Endothelial cell (in vitro differentiated cells): ENCODE measurements around the gene NXN. TPM values are rescaled to one million over a fixed set of nuclear protein-coding genes. Genes with fewer than 3 reads are reported as not detected.
"Not testable (repeated sequence)": the region's sequence is repeated elsewhere in the genome, so short reads cannot be mapped to it uniquely, and the experiment has no call there.

Experiments
- DNase-seq: peaks from one replicate; pipeline ENCODE4 v3.0.0; 2021; ENCODE audit warnings: low spot score
- H3K27ac Mint-ChIP-seq: one replicate; pipeline ENCODE4 v1.8.0; 2021; ENCODE audit warnings: mixed read lengths, inconsistent platforms; ENCODE audit not compliant: unreplicated experiment
- H3K27me3 Mint-ChIP-seq: one replicate; pipeline ENCODE4 v1.8.0; 2021; ENCODE audit warnings: mild to moderate bottlenecking, moderate library complexity, mixed read lengths, inconsistent platforms; ENCODE audit not compliant: unreplicated experiment
- H3K36me3 Mint-ChIP-seq: one replicate; pipeline ENCODE4 v1.8.0; 2021; ENCODE audit warnings: mild to moderate bottlenecking, low read depth, mixed read lengths, inconsistent platforms; ENCODE audit not compliant: unreplicated experiment
- H3K4me1 Mint-ChIP-seq: one replicate; pipeline ENCODE4 v1.8.0; 2021; ENCODE audit warnings: mild to moderate bottlenecking, mixed read lengths, inconsistent platforms; ENCODE audit not compliant: unreplicated experiment
- H3K4me3 Mint-ChIP-seq: one replicate; pipeline ENCODE4 v1.8.0; 2021; ENCODE audit warnings: mild to moderate bottlenecking, mixed read lengths, inconsistent platforms; ENCODE audit not compliant: unreplicated experiment
- H3K9me3 Mint-ChIP-seq: one replicate; pipeline ENCODE4 v1.8.0; 2021; ENCODE audit warnings: mixed read lengths, inconsistent platforms; ENCODE audit not compliant: unreplicated experiment
- CTCF ChIP-seq: fragments of 200-600 bp; sonication (generic); IDR thresholded peaks from one replicate; pipeline ENCODE4 v1.5.0; 2021; ENCODE audit warnings: antibody characterized with exemption; ENCODE audit not compliant: unreplicated experiment
- total RNA-seq: library from RNA; stranded (reverse); fragmentation: NEBNext Ultra II Directional; extraction: Animal tissue kit (Norgen Biotek cat#: 25700); gene quantifications from one replicate; pipeline ENCODE4 v1.2.1, GENCODE V29; 2021; ENCODE audit not compliant: unreplicated experiment

NXN gene
- total RNA-seq, 1 donor from 2014 or later: 53.9 TPM

GRCh38 chr17:909642-910323 is 69.8 kb downstream of the NXN start:
- Mint-ChIP-seq H3K36me3 (peaks cover 6% of the 10 kb centered on the region), H3K4me1 (peaks cover 9% of the 10 kb centered on the region), H3K9me3 (no peaks in the 10 kb centered on the region), H3K27me3 (peaks cover 3% of the 10 kb centered on the region), H3K27ac (no peak overlapping the region), H3K4me3 (no peak overlapping the region)
- DNase-seq: no peak
- no peak for TF ChIP-seq CTCF

GRCh38 chr17:907725-908124 is 71.9 kb downstream of the NXN start:
- H3K4me3 Mint-ChIP-seq: no peak overlapping the region
- no peak overlapping the region for H3K27ac Mint-ChIP-seq
- H3K9me3 Mint-ChIP-seq: no peaks in the 10 kb centered on the region
- DNase-seq: no peak
- peaks cover 2% of the 10 kb centered on the region for H3K27me3 Mint-ChIP-seq
- H3K36me3 Mint-ChIP-seq: no peaks in the 10 kb centered on the region
- no peak for TF ChIP-seq CTCF
- H3K4me1 Mint-ChIP-seq: peaks cover 9% of the 10 kb centered on the region

GRCh38 chr17:905708-906107 is 73.9 kb downstream of the NXN start:
- H3K27me3 Mint-ChIP-seq, H3K27ac Mint-ChIP-seq, H3K9me3 Mint-ChIP-seq, H3K4me3 Mint-ChIP-seq, DNase-seq, H3K36me3 Mint-ChIP-seq: not testable (repeated sequence)
- H3K4me1 Mint-ChIP-seq: peaks cover 16% of the 10 kb centered on the region

GRCh38 chr17:903691-904481 is 75.7 kb downstream of the NXN start:
- TF ChIP-seq CTCF: no peak
- peaks cover 23% of the 10 kb centered on the region for H3K4me1 Mint-ChIP-seq
- H3K27ac Mint-ChIP-seq: no peak overlapping the region
- H3K4me3 Mint-ChIP-seq: no peak overlapping the region
- no peaks in the 10 kb centered on the region for H3K27me3 Mint-ChIP-seq
- no peak for DNase-seq
- H3K36me3 Mint-ChIP-seq: no peaks in the 10 kb centered on the region
- H3K9me3 Mint-ChIP-seq: no peaks in the 10 kb centered on the region

GRCh38 chr17:902463-902862 is 77.1 kb downstream of the NXN start:
- H3K4me1 Mint-ChIP-seq: peaks cover 23% of the 10 kb centered on the region
- DNase-seq: no peak

More at GRCh38 chr17:902463-902862, 77.1 kb downstream of the NXN start:
- Mint-ChIP-seq H3K27ac (no peak overlapping the region), H3K36me3 (no peaks in the 10 kb centered on the region), H3K4me3 (no peak overlapping the region), H3K27me3 (no peaks in the 10 kb centered on the region), H3K9me3 (no peaks in the 10 kb centered on the region)
- TF ChIP-seq CTCF: no peak
